ENCODE measurements around the gene TEDDM1.

Gene TEDDM1

GRCh38 chr1:182438326-182438725 is 37.9 kb upstream of the TEDDM1 start:
- H3K27ac ChIP-seq = no peak overlapping the region
- TF ChIP-seq CTCF (conservative IDR thresholded peaks at IDR 0.05) = no peak

GRCh38 chr1:182433580-182433979 is 33.1 kb upstream of the TEDDM1 start:
- TF ChIP-seq CTCF (conservative IDR thresholded peaks at IDR 0.05) = no peak

GRCh38 chr1:182431278-182431677 is 30.8 kb upstream of the TEDDM1 start:
- H3K27ac ChIP-seq = no peak overlapping the region
- no peak for TF ChIP-seq CTCF (conservative IDR thresholded peaks at IDR 0.05)

More at GRCh38 chr1:182433580-182433979, 33.1 kb upstream of the TEDDM1 start:
- H3K27ac ChIP-seq = no peak overlapping the region

GRCh38 chr1:182430263-182431068 is 30.0 kb upstream of the TEDDM1 start:
- H3K27ac ChIP-seq = no peak overlapping the region
- TF ChIP-seq CTCF (conservative IDR thresholded peaks at IDR 0.05) = no peak

GRCh38 chr1:182428043-182428442 is 27.6 kb upstream of the TEDDM1 start:
- no peak overlapping the region for H3K27ac ChIP-seq
- TF ChIP-seq CTCF (conservative IDR thresholded peaks at IDR 0.05) = no peak

- no peak for TF ChIP-seq CTCF (conservative IDR thresholded peaks at IDR 0.05)
Observed at GRCh38 chr1:182426442-182427430, 26.3 kb upstream of the TEDDM1 start.

GRCh38 chr1:182415789-182416188 is 15.3 kb upstream of the TEDDM1 start:
- no peak for TF ChIP-seq CTCF (conservative IDR thresholded peaks at IDR 0.05)
- H3K27ac ChIP-seq = no peak overlapping the region

More at GRCh38 chr1:182426442-182427430, 26.3 kb upstream of the TEDDM1 start:
- H3K27ac ChIP-seq = no peak overlapping the region
